Suprapubic skin (tissue), 3 donors: Measurements from ENCODE around the gene POU5F1.

Experiments
- CTCF ChIP-seq, 2 donors: fragments of 200-600 bp in 1 of 2; fragments of 450-650 bp in 1 of 2; sonication (generic) in 1 of 2; IDR thresholded peaks; one replicate each; pipeline ENCODE4 v1.5.1; 2016 to 2019; ENCODE audit warnings: antibody characterized with exemption in 2 of 2, mild to moderate bottlenecking in 1 of 2, moderate library complexity in 1 of 2
- EP300 ChIP-seq: sonication (generic); formaldehyde crosslinking; IDR thresholded peaks from one replicate; pipeline ENCODE4 v1.6.1; 2017; ENCODE audit warnings: antibody characterized with exemption
- POLR2A ChIP-seq, 2 donors: fragments of 450-650 bp; IDR thresholded peaks; one replicate each; pipeline ENCODE4 v1.6.1; 2017; ENCODE audit warnings: antibody characterized with exemption in 2 of 2, mild to moderate bottlenecking in 2 of 2, moderate library complexity in 2 of 2

- no peak for TF ChIP-seq CTCF (IDR thresholded peaks at IDR 0.05)
- TF ChIP-seq EP300: no peak
- no peak for TF ChIP-seq POLR2A (IDR thresholded peaks at IDR 0.05)
Measured at GRCh38 chr6:31116661-31117385, 53.7 kb downstream of the POU5F1 start.
